GM21723 (cell line): ENCODE data around the gene FAM149B1.

Source experiments
- ATAC-seq: cut with Tn5 transposase; IDR thresholded peaks from one replicate; pipeline ENCODE4 v1.9.1; 2021; ENCODE audit warnings: mild to moderate bottlenecking, moderate library complexity; ENCODE audit not compliant: unreplicated experiment

Gene FAM149B1

GRCh38 chr10:73264423-73264822 is 96.5 kb downstream of the FAM149B1 start:
- ATAC-seq = no peak

- no peak for ATAC-seq
Measured at GRCh38 chr10:73281097-73281496, 113.2 kb downstream of the FAM149B1 start.

- ATAC-seq = no peak
Measured at GRCh38 chr10:73287441-73287840, 119.5 kb downstream of the FAM149B1 start.

- no peak for ATAC-seq
Measured at GRCh38 chr10:73289958-73290357, 122.0 kb downstream of the FAM149B1 start.

GRCh38 chr10:73293461-73293860 is 125.5 kb downstream of the FAM149B1 start:
- no peak for ATAC-seq
